ENCODE results near the gene CAPZB. TPM values are rescaled to one million over a fixed set of nuclear protein-coding genes. Genes with fewer than 3 reads are reported as not detected.

The CAPZB gene
- total and polyA plus RNA-seq, 7 donors = 128 to 454 (median 214) TPM

DNA sequence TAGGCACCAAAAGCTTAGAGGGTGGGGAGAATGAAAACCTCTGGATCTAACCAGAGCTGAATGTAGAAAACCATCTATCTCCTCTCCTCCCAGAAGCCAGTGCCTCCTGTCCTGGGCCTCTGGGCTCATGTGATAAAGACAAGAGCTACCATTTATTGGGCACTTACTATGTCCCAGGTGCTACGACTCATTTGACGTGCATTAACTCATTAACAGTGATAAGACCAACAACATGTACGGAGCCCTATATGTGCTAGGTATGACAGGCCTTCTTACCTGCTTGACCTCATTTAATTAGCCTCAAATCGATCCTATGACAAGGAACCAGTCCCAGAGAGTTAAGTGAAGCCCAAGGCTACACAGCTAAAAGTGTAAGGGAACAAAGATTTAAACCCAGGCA is 19.7 kb downstream of the CAPZB start:
- intact Hi-C loops (cut with DNase I) = no loop called here
- H3K4me1 ChIP-seq = peaks cover 0 to 88% (median 84%) of the 10 kb centered on the region in 4 donors
- H3K9me3 ChIP-seq = no peaks in the 10 kb centered on the region
- TF ChIP-seq POLR2A (IDR thresholded peaks at IDR 0.05) = no peak
- TF ChIP-seq, protein P1, sequence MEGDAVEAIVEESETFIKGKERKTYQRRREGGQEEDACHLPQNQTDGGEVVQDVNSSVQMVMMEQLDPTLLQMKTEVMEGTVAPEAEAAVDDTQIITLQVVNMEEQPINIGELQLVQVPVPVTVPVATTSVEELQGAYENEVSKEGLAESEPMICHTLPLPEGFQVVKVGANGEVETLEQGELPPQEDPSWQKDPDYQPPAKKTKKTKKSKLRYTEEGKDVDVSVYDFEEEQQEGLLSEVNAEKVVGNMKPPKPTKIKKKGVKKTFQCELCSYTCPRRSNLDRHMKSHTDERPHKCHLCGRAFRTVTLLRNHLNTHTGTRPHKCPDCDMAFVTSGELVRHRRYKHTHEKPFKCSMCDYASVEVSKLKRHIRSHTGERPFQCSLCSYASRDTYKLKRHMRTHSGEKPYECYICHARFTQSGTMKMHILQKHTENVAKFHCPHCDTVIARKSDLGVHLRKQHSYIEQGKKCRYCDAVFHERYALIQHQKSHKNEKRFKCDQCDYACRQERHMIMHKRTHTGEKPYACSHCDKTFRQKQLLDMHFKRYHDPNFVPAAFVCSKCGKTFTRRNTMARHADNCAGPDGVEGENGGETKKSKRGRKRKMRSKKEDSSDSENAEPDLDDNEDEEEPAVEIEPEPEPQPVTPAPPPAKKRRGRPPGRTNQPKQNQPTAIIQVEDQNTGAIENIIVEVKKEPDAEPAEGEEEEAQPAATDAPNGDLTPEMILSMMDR (IDR thresholded peaks at IDR 0.05) = no peak
- no peak for TF ChIP-seq EP300 (IDR thresholded peaks at IDR 0.05)
- no peak for TF ChIP-seq POLR2AphosphoS5 (IDR thresholded peaks at IDR 0.05)
- no peak overlapping the region for H3K4me3 ChIP-seq
- WGBS, 2 donors = 85 to 90% methylated on average over 4 of the region's 4 CpGs
- no peaks in the 10 kb centered on the region for H3K27me3 ChIP-seq
- H3K36me3 ChIP-seq = no peaks in the 10 kb centered on the region
- H3K27ac ChIP-seq = peak overlapping the region; percentile 65 to 71 (median 69)
- no peak for DNase-seq

DNA sequence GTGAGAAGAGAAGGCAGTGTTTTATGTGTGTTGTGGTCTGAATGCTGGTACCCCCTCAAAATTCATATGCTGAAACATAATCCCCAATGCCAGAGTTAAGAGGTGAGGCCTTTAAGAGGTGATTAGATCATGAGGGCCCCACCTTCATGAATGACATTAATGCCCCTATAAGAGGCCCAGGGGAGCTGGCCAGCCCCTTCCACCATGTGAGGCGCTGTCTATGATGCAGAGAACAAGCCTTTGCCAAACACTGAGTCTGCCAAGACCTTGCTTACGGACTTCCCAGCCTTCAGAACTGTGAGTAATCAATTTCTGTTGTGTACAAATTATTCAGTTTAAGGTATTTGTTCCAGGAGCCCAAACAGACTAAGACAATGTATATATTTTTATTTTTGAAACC is 20.2 kb downstream of the CAPZB start:
- TF ChIP-seq, protein P1 (IDR thresholded peaks at IDR 0.05) = no peak
- peak in 1 of 4 donors; percentile 24 for TF ChIP-seq POLR2AphosphoS5 (IDR thresholded peaks at IDR 0.05)
- WGBS, 2 donors = 75 to 80% methylated on average over 2 of the region's 2 CpGs
- no peak overlapping the region for H3K4me3 ChIP-seq
- no peaks in the 10 kb centered on the region for H3K36me3 ChIP-seq
- H3K27ac ChIP-seq = peak overlapping the region; percentile 65 to 71 (median 69)
- H3K9me3 ChIP-seq = no peaks in the 10 kb centered on the region
- H3K27me3 ChIP-seq = no peaks in the 10 kb centered on the region
- H3K4me1 ChIP-seq = peaks cover 0 to 87% (median 81%) of the 10 kb centered on the region in 4 donors
- intact Hi-C loops (cut with DNase I) = no loop called here
- no peak for DNase-seq

DNA sequence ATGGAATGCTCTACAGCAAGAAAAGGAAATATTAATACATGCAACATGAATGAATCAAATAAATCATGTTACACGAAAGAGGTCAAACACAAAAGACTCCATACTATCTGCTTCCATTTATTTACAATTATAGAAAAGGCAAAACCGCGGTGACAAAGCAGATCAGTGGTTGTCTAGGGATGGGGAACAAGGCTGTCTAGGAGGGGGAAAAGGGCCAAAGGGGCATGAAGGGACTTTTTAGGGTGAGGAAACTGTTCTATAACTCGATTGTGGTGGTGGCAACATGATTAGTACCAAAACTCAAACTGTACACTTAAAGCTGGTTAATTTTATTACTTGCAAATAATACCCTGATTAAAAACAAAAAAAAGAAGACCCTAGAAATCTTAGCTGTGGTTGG is 20.6 kb downstream of the CAPZB start:
- intact Hi-C loops (cut with DNase I) = no loop called here
- DNase-seq = no peak
- Histone ChIP-seq H3K36me3 (no peaks in the 10 kb centered on the region), H3K4me3 (no peak overlapping the region), H3K27me3 (no peaks in the 10 kb centered on the region), H3K9me3 (no peaks in the 10 kb centered on the region), H3K27ac (peak overlapping the region; percentile 65 to 71 (median 69)), H3K4me1 (peaks cover 0 to 87% (median 81%) of the 10 kb centered on the region in 4 donors)
- 82 to 89% methylated on average over 4 of the region's 4 CpGs for WGBS, 2 donors
- no peak for TF ChIP-seq EP300 (IDR thresholded peaks at IDR 0.05)
- TF ChIP-seq POLR2AphosphoS5 (IDR thresholded peaks at IDR 0.05) = no peak
- no peak for TF ChIP-seq POLR2A (IDR thresholded peaks at IDR 0.05)
- TF ChIP-seq, protein P1 (IDR thresholded peaks at IDR 0.05) = no peak

DNA sequence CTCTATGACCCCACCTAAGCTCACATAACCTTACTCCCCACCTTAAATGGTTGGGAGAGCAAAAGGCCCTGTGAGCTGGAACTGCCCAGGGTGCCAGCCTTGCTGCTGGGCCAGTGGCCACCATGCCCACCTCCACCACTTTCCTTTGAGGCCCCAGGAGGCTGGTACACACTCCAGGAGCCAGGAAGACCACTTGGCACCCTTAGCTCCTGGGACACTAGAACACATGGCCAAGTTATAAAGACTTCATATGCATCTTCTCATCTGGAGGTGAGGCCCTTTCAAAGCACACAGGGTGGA is 21.9 kb downstream of the CAPZB start:
- no peak for DNase-seq
- TF ChIP-seq POLR2AphosphoS5 (IDR thresholded peaks at IDR 0.05) (no peak), EP300 (IDR thresholded peaks at IDR 0.05) (no peak), POLR2A (IDR thresholded peaks at IDR 0.05) (no peak)
- TF ChIP-seq, protein P1 (IDR thresholded peaks at IDR 0.05) = no peak
- Histone ChIP-seq H3K4me3 (no peak overlapping the region), H3K27ac (peak overlapping the region; percentile 23 to 71 (median 50)), H3K27me3 (no peaks in the 10 kb centered on the region), H3K4me1 (peaks cover 0 to 87% (median 81%) of the 10 kb centered on the region in 4 donors), H3K9me3 (no peaks in the 10 kb centered on the region), H3K36me3 (no peaks in the 10 kb centered on the region)
- intact Hi-C loops (cut with DNase I) = no loop called here

DNA sequence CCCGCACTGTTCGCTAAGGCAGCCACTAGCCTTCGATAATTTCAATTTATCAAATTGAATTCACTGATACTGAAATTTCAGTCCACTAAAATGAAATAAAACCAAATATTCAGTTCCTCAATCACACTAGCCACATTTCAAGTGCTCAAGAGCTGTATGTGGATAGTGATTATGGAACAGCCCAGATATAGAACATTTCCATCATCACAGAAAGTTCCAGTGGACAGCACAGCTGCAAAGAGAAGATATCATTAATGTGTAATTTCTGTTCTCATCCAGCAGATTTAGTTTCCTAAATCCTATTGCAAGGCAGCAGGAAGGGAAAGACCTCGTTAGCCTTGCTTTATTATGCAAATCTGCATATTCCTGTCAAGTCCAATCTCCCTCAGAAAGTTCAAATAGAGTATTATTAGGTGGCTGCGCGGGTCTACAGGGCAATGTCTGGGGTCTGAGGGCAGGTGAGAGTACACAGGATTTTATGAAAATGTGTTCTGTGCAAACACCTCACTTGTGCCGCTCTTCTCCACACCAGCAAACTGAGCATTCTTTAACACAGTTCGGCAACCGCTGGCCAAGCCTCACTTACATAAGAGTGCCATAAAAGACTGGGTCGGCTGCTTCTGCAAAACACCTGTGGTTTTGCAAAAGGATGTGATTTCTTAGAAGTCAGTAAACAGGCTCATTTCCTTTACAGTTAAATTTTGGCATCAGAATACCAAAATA is 22.4 kb downstream of the CAPZB start:
- Histone ChIP-seq H3K4me1 (peaks cover 0 to 87% (median 81%) of the 10 kb centered on the region in 4 donors), H3K4me3 (no peak overlapping the region), H3K36me3 (no peaks in the 10 kb centered on the region), H3K27ac (peak overlapping the region; percentile 23 to 71 (median 50)), H3K9me3 (no peaks in the 10 kb centered on the region), H3K27me3 (no peaks in the 10 kb centered on the region)
- intact Hi-C loops (cut with DNase I) = no loop called here
- TF ChIP-seq POLR2A (IDR thresholded peaks at IDR 0.05) (no peak), EP300 (IDR thresholded peaks at IDR 0.05) (no peak), POLR2AphosphoS5 (IDR thresholded peaks at IDR 0.05) (no peak)
- no peak for DNase-seq
- 32 to 41% methylated on average over 10 of the region's 10 CpGs for WGBS, 2 donors

Measured in sigmoid colon (tissue), 7 donors.